Kidney epithelial cell (primary cell): Measurements from ENCODE around the gene OR3A3. TPM values are rescaled to one million over a fixed set of nuclear protein-coding genes. Genes with fewer than 3 reads are reported as not detected.

Experiments used
- DNase-seq: peaks from one replicate; pipeline ENCODE4 v3.0.0-alpha.2; 2010; ENCODE audit warnings: low read depth
- H3K27me3 ChIP-seq: 2 replicates; pipeline ENCODE4 v1.6.0; 2011; ENCODE audit warnings: low read length; ENCODE audit not compliant: control insufficient read depth, insufficient read depth
- H3K36me3 ChIP-seq: 2 replicates; pipeline ENCODE4 v1.5.1; 2011; ENCODE audit warnings: low read length; ENCODE audit not compliant: control insufficient read depth, insufficient read depth
- H3K4me3 ChIP-seq: 2 replicates; pipeline ENCODE4 v1.5.1; 2011; ENCODE audit warnings: low read depth, mild to moderate bottlenecking, control low read depth, low read length
- CTCF ChIP-seq: IDR thresholded peaks from 2 replicates; pipeline ENCODE4 v1.5.1; 2011; ENCODE audit warnings: mild to moderate bottlenecking, moderate library complexity, low read length, control low read depth, inconsistent platforms; ENCODE audit not compliant: insufficient read depth, poor library complexity, severe bottlenecking
- total RNA-seq: library from RNA; depleted of rRNA; stranded (reverse); fragments of >200 nt; gene quantifications from 2 replicates; pipeline ENCODE4 v1.2.3, GENCODE V29; 2015

Gene OR3A3
- total RNA-seq, 1 donor from 2014 or later = not detected

GRCh38 chr17:3469529-3469928 is 58.4 kb downstream of the OR3A3 start:
- Histone ChIP-seq H3K36me3 (no peaks in the 10 kb centered on the region), H3K27me3 (no peaks in the 10 kb centered on the region), H3K4me3 (no peak overlapping the region)
- no peak for TF ChIP-seq CTCF
- DNase-seq = no peak

GRCh38 chr17:3471599-3471998 is 60.4 kb downstream of the OR3A3 start, which contains the start of gene SPATA22:
Gene SPATA22 (minus strand): TSS chr17:3471819. CDS start chr17:3469325, 2,494 bp downstream.
- Histone ChIP-seq H3K27me3 (no peaks in the 10 kb centered on the region), H3K36me3 (no peaks in the 10 kb centered on the region), H3K4me3 (no peak within 1 kb of the TSS)
- no peak for TF ChIP-seq CTCF
- DNase-seq = no peak

GRCh38 chr17:3472137-3472536 is 61.0 kb downstream of the OR3A3 start:
- H3K27me3 ChIP-seq = no peaks in the 10 kb centered on the region
- no peaks in the 10 kb centered on the region for H3K36me3 ChIP-seq
- DNase-seq = no peak
- no peak for TF ChIP-seq CTCF
- H3K4me3 ChIP-seq = no peak overlapping the region

Other genes with a start within 250 kb of the OR3A3 start
- not detected in 2 replicates for gene OR1A2, start 213.9 kb upstream of the OR3A3 start, total RNA-seq
- gene OR1A1, start 203.7 kb upstream of the OR3A3 start, total RNA-seq = not detected in 2 replicates
- gene OR3A1, start 113.0 kb upstream of the OR3A3 start, total RNA-seq = 0.14 TPM in 1 of 2 replicates, not detected in the other
- gene OR3A2, start 25.1 kb upstream of the OR3A3 start, total RNA-seq = 1.0 and 3.3 TPM in 2 replicates
- not detected in 2 replicates for gene OR1E1, start 13.0 kb upstream of the OR3A3 start, total RNA-seq
- gene OR1E2, start 22.5 kb downstream of the OR3A3 start, total RNA-seq = not detected in 2 replicates
- not detected in 2 replicates for gene SPATA22, start 60.4 kb downstream of the OR3A3 start, total RNA-seq
- not detected in 2 replicates for gene ASPA, start 64.6 kb downstream of the OR3A3 start, total RNA-seq
- 2.1 and 2.9 TPM in 2 replicates for gene TRPV3, start 146.4 kb downstream of the OR3A3 start, total RNA-seq
- 2.0 and 2.2 TPM in 2 replicates for gene TRPV1, start 198.0 kb downstream of the OR3A3 start, total RNA-seq
- gene SHPK, start 224.9 kb downstream of the OR3A3 start, total RNA-seq = 16.0 and 17.5 TPM in 2 replicates
- 49.4 and 55.4 TPM in 2 replicates for gene CTNS, start 225.4 kb downstream of the OR3A3 start, total RNA-seq